Measurements from ENCODE around the gene TRAF4. TPM values are rescaled to one million over a fixed set of nuclear protein-coding genes. Genes with fewer than 3 reads are reported as not detected.

TRAF4 gene
- total and polyA plus RNA-seq, 9 of the 15 experiments (the other 6 are each of a cell fraction or from before 2014, with no cell fraction given), result 2.4 to 147 (median 72.4) TPM

DNA sequence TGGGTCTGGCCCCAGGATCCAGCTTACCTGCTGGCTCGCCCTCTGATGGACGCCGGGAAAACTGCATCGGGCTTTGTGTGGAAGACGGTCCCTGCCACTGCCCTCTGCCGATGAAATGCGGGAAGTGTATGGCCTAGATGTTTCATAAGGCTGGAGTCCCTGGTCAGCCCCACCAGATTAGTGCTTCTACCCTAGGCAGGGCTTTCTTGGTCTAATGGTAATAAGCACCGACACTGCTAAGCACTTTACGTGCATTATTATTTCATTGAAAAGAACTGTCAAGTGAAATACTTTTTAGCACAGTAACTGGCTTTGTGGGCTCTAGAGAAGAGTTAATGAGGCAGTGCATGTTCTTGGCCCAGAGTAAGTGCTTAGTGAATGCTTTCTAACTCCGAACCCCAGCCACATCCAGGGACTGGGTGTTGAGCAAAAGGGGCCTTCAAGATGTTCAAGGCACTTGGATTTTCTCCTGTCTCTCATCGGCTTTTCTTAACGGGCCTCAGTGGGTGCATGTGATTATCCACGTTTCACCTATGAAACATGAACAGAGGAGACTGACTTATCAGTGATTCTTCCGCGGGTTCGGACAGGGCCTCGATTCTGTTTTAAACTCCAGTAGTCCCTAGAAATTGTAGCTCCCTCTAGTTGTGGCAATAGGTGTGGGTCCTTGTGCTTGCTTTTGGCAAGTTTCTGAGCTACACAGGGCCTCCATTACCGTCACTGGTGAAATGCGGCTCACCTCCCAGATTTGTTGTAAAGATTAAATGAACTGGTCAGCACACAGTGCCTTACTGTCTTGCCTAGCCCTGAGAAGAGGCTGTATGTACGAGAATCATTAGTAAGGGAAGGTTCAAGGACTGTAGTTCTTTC is 6.6 kb downstream of the TRAF4 start (continued):
- TF ChIP-seq, protein P1, sequence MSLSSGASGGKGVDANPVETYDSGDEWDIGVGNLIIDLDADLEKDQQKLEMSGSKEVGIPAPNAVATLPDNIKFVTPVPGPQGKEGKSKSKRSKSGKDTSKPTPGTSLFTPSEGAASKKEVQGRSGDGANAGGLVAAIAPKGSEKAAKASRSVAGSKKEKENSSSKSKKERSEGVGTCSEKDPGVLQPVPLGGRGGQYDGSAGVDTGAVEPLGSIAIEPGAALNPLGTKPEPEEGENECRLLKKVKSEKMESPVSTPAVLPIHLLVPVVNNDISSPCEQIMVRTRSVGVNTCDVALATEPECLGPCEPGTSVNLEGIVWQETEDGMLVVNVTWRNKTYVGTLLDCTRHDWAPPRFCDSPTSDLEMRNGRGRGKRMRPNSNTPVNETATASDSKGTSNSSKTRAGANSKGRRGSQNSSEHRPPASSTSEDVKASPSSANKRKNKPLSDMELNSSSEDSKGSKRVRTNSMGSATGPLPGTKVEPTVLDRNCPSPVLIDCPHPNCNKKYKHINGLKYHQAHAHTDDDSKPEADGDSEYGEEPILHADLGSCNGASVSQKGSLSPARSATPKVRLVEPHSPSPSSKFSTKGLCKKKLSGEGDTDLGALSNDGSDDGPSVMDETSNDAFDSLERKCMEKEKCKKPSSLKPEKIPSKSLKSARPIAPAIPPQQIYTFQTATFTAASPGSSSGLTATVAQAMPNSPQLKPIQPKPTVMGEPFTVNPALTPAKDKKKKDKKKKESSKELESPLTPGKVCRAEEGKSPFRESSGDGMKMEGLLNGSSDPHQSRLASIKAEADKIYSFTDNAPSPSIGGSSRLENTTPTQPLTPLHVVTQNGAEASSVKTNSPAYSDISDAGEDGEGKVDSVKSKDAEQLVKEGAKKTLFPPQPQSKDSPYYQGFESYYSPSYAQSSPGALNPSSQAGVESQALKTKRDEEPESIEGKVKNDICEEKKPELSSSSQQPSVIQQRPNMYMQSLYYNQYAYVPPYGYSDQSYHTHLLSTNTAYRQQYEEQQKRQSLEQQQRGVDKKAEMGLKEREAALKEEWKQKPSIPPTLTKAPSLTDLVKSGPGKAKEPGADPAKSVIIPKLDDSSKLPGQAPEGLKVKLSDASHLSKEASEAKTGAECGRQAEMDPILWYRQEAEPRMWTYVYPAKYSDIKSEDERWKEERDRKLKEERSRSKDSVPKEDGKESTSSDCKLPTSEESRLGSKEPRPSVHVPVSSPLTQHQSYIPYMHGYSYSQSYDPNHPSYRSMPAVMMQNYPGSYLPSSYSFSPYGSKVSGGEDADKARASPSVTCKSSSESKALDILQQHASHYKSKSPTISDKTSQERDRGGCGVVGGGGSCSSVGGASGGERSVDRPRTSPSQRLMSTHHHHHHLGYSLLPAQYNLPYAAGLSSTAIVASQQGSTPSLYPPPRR (CRISPR knock-in tag; IDR thresholded peaks at IDR 0.05; ENCODE audit: borderline replicate concordance), result no peak
- TF ChIP-seq POLR2G (IDR thresholded peaks at IDR 0.05; ENCODE audit: low read depth, low read length) (peak; percentile 57; the same call in 1 of the 2 replicates), ZC3H8 (IDR thresholded peaks at IDR 0.05) (no peak), PTBP1 (IDR thresholded peaks at IDR 0.05; ENCODE audit: low read depth, low read length) (no peak), NFRKB (IDR thresholded peaks at IDR 0.05; ENCODE audit: low read depth) (no peak), NRF1 (conservative IDR thresholded peaks at IDR 0.05 in 1 of 2, IDR thresholded peaks at IDR 0.05 in 1 of 2) (no peak), RCOR1 (IDR thresholded peaks at IDR 0.05; ENCODE audit: borderline replicate concordance in 1 of 2, low read depth in 2 of 2, low read length in 2 of 2) (peak in 1 of 2 experiments; percentile 79; a peak in 2 of 4 replicates), KDM1A (IDR thresholded peaks at IDR 0.05) (no peak), PHB (CRISPR knock-in tag; IDR thresholded peaks at IDR 0.05) (peak; percentile 61; the same call in 1 of the 2 replicates), HDAC1 (IDR thresholded peaks at IDR 0.05) (no peak)
- TF ChIP-seq, protein P2, sequence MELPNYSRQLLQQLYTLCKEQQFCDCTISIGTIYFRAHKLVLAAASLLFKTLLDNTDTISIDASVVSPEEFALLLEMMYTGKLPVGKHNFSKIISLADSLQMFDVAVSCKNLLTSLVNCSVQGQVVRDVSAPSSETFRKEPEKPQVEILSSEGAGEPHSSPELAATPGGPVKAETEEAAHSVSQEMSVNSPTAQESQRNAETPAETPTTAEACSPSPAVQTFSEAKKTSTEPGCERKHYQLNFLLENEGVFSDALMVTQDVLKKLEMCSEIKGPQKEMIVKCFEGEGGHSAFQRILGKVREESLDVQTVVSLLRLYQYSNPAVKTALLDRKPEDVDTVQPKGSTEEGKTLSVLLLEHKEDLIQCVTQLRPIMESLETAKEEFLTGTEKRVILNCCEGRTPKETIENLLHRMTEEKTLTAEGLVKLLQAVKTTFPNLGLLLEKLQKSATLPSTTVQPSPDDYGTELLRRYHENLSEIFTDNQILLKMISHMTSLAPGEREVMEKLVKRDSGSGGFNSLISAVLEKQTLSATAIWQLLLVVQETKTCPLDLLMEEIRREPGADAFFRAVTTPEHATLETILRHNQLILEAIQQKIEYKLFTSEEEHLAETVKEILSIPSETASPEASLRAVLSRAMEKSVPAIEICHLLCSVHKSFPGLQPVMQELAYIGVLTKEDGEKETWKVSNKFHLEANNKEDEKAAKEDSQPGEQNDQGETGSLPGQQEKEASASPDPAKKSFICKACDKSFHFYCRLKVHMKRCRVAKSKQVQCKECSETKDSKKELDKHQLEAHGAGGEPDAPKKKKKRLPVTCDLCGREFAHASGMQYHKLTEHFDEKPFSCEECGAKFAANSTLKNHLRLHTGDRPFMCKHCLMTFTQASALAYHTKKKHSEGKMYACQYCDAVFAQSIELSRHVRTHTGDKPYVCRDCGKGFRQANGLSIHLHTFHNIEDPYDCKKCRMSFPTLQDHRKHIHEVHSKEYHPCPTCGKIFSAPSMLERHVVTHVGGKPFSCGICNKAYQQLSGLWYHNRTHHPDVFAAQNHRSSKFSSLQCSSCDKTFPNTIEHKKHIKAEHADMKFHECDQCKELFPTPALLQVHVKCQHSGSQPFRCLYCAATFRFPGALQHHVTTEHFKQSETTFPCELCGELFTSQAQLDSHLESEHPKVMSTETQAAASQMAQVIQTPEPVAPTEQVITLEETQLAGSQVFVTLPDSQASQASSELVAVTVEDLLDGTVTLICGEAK (IDR thresholded peaks at IDR 0.05), result no peak
- TF ChIP-seq, protein P2 (CRISPR knock-in tag; IDR thresholded peaks at IDR 0.05), result no peak

Data from K562 (cell line).